Measurements from ENCODE around the gene PRDM7. TPM values are rescaled to one million over a fixed set of nuclear protein-coding genes. Genes with fewer than 3 reads are reported as not detected.

PRDM7 gene
- total and polyA plus RNA-seq, 9 donors = 0.19 TPM; not detected in 8

DNA sequence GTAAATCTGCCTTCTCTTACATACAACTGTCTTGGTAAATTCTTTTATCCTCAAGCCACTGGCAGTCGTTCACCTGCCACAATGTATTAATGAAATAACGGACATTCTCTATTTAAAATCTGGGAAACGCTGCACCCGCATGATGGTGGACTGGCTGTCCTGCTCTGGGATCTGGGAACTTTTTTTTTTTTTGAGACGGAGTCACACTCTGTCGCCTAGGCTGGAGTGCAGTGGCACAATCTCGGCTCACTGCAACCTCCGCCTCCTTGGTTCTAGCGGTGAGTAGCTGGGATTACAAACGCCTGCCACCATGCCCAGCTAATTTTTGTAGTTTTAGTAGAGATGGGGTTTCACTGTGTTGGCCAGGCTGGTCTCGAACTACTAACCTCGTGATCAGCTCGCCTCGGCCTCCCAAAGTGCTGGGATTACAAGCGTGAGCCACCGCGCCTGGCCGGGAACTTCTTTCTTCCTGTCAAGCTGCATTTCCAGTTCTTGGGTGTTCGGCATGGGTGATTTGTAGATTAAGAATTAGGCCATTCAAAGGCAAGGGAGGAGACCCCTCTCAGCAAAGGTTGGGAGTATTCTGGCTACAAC lies 28.3 kb downstream of the PRDM7 start:
- peaks cover 15% of the 10 kb centered on the region for H3K4me1 ChIP-seq (ENCODE audit: control insufficient read depth, insufficient read depth, low read length)
- peaks cover 13% of the 10 kb centered on the region for H3K27me3 ChIP-seq (ENCODE audit: control insufficient read depth, insufficient read depth, low read length)
- 86% methylated on average over 7 of the region's 19 CpGs for WGBS (ENCODE audit: insufficient coverage)
- no peak for DNase-seq
- peaks cover 5% of the 10 kb centered on the region for H3K36me3 ChIP-seq (ENCODE audit: control insufficient read depth, insufficient read depth, low read length)
- no peak overlapping the region for H3K4me3 ChIP-seq (ENCODE audit: low read length)
- H3K9me3 ChIP-seq (replicated peaks; ENCODE audit: control insufficient read depth, low read depth, low read length) = no peaks in the 10 kb centered on the region
- no peak overlapping the region for H3K27ac ChIP-seq (ENCODE audit: low read length)

DNA sequence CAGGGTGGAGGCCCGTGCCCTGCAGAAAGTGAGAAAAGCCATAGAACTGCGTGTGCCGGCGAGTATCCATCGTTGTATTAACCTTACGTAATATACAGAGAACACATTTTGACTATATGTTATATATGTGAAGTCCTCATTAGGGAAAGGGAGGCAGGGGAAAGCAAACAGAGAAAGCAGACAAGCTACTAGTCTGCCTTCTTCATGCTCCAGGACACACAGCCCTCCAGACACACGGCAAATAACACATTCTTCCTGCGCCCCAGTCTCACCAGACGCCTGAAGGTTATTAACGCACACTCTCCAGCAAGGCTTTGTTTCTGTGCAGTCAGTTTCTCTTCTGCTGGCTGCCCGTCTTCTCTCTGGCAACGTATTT lies 28.8 kb downstream of the PRDM7 start:
- Histone ChIP-seq H3K27me3 (ENCODE audit: control insufficient read depth, insufficient read depth, low read length) (peaks cover 13% of the 10 kb centered on the region), H3K36me3 (ENCODE audit: control insufficient read depth, insufficient read depth, low read length) (peaks cover 10% of the 10 kb centered on the region), H3K4me3 (ENCODE audit: low read length) (no peak overlapping the region), H3K4me1 (ENCODE audit: control insufficient read depth, insufficient read depth, low read length) (peaks cover 15% of the 10 kb centered on the region), H3K27ac (ENCODE audit: low read length) (no peak overlapping the region), H3K9me3 (replicated peaks; ENCODE audit: control insufficient read depth, low read depth, low read length) (no peaks in the 10 kb centered on the region)
- 35% methylated on average over 6 of the region's 12 CpGs for WGBS (ENCODE audit: insufficient coverage)
- no peak for DNase-seq

DNA sequence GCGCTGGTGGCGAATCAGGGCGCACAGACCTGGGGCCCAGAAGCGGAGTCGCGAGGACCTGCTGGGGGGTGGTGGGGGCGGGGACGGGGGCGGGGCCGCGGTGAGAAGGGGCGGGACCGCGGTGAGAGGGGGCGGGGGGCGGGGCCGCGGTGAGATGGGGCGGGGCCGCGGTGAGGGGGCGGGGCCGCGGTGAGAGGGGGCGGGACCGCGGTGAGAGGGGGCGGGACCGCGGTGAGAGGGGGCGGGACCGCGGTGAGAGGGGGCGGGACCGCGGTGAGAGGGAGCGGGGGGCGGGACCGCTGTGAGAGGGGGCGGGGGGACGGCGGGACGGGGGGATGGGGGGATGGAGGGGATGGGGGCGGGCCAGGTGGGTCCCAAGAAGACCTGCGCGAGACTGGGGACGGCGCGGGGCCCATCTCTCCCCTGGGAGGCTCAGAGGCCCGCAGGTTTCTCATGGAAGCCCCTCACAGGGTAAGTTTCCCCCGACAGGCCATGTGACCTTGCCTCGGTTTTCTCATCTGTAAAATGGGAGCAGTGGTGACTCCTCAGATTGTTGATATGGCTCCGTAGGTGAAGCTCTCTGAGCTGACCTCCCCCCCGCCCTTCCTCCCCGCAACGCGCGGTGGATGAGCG lies 29.3 kb downstream of the PRDM7 start:
- Histone ChIP-seq H3K4me3 (ENCODE audit: low read length) (peak overlapping the region; percentile 26), H3K27me3 (ENCODE audit: control insufficient read depth, insufficient read depth, low read length) (peaks cover 13% of the 10 kb centered on the region), H3K9me3 (replicated peaks; ENCODE audit: control insufficient read depth, low read depth, low read length) (no peaks in the 10 kb centered on the region), H3K27ac (ENCODE audit: low read length) (no peak overlapping the region), H3K4me1 (ENCODE audit: control insufficient read depth, insufficient read depth, low read length) (peaks cover 15% of the 10 kb centered on the region), H3K36me3 (ENCODE audit: control insufficient read depth, insufficient read depth, low read length) (peaks cover 15% of the 10 kb centered on the region)
- DNase-seq = no peak
- WGBS (ENCODE audit: insufficient coverage) = 35% methylated on average over 7 of the region's 59 CpGs

DNA sequence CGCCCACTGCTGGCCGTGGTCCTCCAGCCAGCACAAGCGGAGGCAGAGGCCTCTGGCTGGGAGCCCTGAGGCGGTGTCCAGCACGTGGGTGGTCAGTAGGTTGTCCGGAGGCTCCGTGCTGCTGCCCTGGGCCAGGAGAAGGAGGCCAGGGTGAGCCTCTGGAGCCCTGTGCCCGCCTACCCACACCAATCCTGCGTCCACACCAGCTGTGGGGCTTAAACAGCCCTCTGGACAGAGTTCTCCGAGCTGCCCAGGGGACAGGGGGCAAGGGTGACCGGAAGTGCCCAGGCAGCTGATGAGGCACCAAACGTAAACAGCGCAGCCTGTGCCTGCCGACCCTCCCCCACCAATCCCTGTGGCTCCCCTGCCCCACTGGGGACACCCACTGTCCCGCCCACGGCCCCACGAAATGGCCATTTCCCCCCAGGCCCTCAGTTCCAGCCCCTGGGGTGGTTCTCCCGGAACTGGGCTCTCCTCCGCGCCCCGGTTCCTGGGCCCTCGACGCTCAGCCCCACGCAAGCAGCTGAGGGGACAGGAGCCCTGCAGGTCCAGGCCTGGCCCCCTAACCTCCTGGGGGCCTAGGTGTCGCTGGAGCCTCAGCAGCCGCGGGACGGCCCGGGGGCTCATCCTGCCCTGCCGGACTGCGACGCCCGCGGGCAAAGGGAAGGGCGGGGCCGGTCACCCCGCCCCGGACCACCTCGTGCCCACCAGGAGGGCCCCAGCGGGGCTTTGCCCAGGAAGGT lies 30.0 kb downstream of the PRDM7 start:
- under 1% methylated on average over 23 of the region's 40 CpGs for WGBS (ENCODE audit: insufficient coverage)
- H3K27ac ChIP-seq (ENCODE audit: low read length) = no peak overlapping the region

DNA sequence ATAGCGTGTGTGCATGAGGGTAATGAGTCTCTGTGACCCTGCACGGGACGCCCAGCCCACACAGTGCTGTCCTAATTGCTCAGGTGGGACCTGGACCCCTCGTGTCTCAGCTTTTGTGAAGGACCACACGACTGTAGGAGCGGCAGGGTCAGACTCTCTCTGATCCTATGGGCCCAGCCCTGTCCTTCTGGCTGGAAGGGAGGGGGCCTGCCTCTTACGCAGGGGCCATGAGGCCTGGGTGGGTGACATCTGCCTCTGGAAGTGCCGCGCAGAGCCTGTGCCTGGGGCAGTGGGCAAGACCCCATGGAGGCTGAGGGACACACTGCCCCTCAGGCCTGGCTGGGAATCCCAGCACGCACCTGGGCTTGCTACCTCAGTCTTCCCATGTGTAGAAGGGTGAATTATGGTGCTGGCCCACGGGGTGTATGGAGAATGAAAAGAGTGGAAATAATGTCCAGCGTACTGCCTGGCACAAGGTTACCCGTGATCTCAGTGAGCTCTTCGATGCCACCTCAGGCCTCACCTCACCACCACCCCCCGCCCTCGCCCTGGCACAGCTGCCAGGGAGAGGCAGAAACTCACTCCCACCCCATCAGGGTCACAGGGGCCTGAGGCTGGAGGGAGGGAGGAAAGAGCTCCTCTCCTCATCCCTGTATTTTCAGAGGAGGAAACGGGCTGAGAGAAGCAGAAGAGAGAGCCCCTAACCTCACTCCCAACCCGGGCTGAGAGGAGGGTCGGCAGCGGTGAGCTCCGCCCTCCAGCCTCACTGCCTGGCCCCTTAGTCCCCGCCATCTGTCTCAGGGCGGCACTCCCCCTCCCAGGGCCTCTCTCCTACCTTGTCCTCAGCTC lies 30.8 kb downstream of the PRDM7 start:
- no peak overlapping the region for H3K27ac ChIP-seq (ENCODE audit: low read length)
- peak overlapping the region; percentile 26 for H3K4me3 ChIP-seq (ENCODE audit: low read length)
- DNase-seq = no peak
- H3K36me3 ChIP-seq (ENCODE audit: control insufficient read depth, insufficient read depth, low read length) = peaks cover 27% of the 10 kb centered on the region
- H3K4me1 ChIP-seq (ENCODE audit: control insufficient read depth, insufficient read depth, low read length) = peaks cover 15% of the 10 kb centered on the region
- H3K9me3 ChIP-seq (replicated peaks; ENCODE audit: control insufficient read depth, low read depth, low read length) = no peaks in the 10 kb centered on the region
- 46% methylated on average over 13 of the region's 23 CpGs for WGBS (ENCODE audit: insufficient coverage)
- H3K27me3 ChIP-seq (ENCODE audit: control insufficient read depth, insufficient read depth, low read length) = peaks cover 13% of the 10 kb centered on the region

More for the DNA sequence above, 30.0 kb downstream of the PRDM7 start:
- peak; percentile 79 for DNase-seq
- Histone ChIP-seq H3K27me3 (ENCODE audit: control insufficient read depth, insufficient read depth, low read length) (peaks cover 13% of the 10 kb centered on the region), H3K4me1 (ENCODE audit: control insufficient read depth, insufficient read depth, low read length) (peaks cover 15% of the 10 kb centered on the region), H3K4me3 (ENCODE audit: low read length) (peak overlapping the region; percentile 26), H3K9me3 (replicated peaks; ENCODE audit: control insufficient read depth, low read depth, low read length) (no peaks in the 10 kb centered on the region), H3K36me3 (ENCODE audit: control insufficient read depth, insufficient read depth, low read length) (peaks cover 22% of the 10 kb centered on the region)

DNA sequence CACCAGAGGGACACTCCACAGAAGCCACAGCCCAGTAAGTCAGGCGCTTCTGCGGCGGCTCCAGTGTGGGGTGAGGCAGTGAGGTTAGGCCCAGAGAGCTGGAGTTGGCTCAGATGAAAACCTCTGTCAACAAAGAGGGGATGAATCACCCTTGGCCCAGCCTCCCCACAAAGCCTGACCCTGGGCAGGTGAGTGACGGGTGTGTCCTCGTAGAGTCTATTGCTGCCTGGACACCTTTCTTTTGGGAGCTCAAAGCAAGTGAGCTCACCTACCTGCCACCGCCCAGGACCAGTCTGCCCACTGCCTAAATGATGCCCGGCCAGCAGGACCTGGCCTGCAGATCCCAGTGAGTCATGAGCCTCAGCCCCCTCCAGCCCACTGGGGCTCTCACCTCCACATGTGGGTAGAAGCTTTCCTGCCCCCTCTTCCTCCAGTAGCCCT lies 33.0 kb downstream of the PRDM7 start:
- DNase-seq = no peak
- no peak overlapping the region for H3K4me3 ChIP-seq (ENCODE audit: low read length)
- no peak overlapping the region for H3K27ac ChIP-seq (ENCODE audit: low read length)
- peaks cover 46% of the 10 kb centered on the region for H3K36me3 ChIP-seq (ENCODE audit: control insufficient read depth, insufficient read depth, low read length)
- H3K27me3 ChIP-seq (ENCODE audit: control insufficient read depth, insufficient read depth, low read length) = peaks cover 13% of the 10 kb centered on the region
- H3K4me1 ChIP-seq (ENCODE audit: control insufficient read depth, insufficient read depth, low read length) = peaks cover 15% of the 10 kb centered on the region
- 83% methylated on average over 7 of the region's 7 CpGs for WGBS (ENCODE audit: insufficient coverage)
- H3K9me3 ChIP-seq (replicated peaks; ENCODE audit: control insufficient read depth, low read depth, low read length) = no peaks in the 10 kb centered on the region

DNA sequence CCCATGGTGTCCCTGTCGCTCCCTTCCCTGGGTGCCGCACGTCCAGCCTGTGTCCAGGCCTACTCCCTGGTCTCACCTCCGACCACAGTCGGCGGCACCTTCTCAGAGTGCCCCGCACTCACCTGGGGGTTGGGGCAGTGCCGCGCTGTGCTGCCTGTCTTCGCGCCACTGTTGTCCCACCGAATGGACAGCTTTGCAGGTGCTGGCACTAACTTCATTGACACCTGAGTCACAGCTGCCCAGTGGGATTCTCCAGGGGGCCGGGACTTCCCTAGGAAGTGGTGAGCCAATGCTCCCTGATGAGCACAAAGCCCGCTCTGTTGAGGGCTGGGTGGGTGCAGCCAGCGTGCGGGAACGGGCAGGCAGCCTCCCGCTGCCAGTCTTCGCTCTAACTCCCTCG lies 33.6 kb downstream of the PRDM7 start:
- no peak overlapping the region for H3K27ac ChIP-seq (ENCODE audit: low read length)
- DNase-seq = no peak
- 94% methylated on average over 19 of the region's 20 CpGs for WGBS (ENCODE audit: insufficient coverage)
- no peak overlapping the region for H3K4me3 ChIP-seq (ENCODE audit: low read length)
- H3K9me3 ChIP-seq (replicated peaks; ENCODE audit: control insufficient read depth, low read depth, low read length) = no peaks in the 10 kb centered on the region
- peaks cover 13% of the 10 kb centered on the region for H3K27me3 ChIP-seq (ENCODE audit: control insufficient read depth, insufficient read depth, low read length)
- peaks cover 51% of the 10 kb centered on the region for H3K36me3 ChIP-seq (ENCODE audit: control insufficient read depth, insufficient read depth, low read length)
- peaks cover 15% of the 10 kb centered on the region for H3K4me1 ChIP-seq (ENCODE audit: control insufficient read depth, insufficient read depth, low read length)

DNA sequence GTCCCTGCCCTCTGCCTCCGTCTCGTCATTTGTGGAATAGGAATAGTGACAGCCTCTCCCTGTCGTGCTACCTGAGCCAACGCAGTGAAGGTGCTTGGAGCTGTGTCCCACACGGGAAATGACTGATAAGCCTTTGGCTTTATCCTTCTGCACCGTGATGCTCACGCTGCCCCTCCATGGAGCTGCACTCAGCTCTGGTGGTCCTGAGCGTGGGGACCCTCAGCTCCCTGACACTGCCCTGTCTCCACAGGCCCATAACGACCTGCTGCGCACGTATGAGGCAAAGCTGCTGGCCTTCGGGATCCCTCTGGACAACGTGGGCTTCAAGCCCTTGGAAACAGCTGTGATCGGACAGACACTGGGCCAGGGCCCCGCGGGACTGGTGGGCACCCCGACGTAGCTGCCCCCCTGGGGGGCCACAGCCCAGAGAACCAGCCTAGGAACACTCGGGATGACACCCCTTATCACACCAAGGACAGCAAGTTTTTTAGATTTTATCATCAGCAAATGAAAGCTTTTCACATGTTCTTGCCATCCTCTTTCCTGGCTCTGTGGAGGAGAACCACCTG lies 34.1 kb downstream of the PRDM7 start:
- peaks cover 15% of the 10 kb centered on the region for H3K4me1 ChIP-seq (ENCODE audit: control insufficient read depth, insufficient read depth, low read length)
- no peak for DNase-seq
- peaks cover 56% of the 10 kb centered on the region for H3K36me3 ChIP-seq (ENCODE audit: control insufficient read depth, insufficient read depth, low read length)
- H3K27ac ChIP-seq (ENCODE audit: low read length) = no peak overlapping the region
- WGBS (ENCODE audit: insufficient coverage) = 81% methylated on average over 19 of the region's 19 CpGs
- no peaks in the 10 kb centered on the region for H3K9me3 ChIP-seq (replicated peaks; ENCODE audit: control insufficient read depth, low read depth, low read length)
- H3K4me3 ChIP-seq (ENCODE audit: low read length) = no peak overlapping the region
- H3K27me3 ChIP-seq (ENCODE audit: control insufficient read depth, insufficient read depth, low read length) = peaks cover 13% of the 10 kb centered on the region

DNA sequence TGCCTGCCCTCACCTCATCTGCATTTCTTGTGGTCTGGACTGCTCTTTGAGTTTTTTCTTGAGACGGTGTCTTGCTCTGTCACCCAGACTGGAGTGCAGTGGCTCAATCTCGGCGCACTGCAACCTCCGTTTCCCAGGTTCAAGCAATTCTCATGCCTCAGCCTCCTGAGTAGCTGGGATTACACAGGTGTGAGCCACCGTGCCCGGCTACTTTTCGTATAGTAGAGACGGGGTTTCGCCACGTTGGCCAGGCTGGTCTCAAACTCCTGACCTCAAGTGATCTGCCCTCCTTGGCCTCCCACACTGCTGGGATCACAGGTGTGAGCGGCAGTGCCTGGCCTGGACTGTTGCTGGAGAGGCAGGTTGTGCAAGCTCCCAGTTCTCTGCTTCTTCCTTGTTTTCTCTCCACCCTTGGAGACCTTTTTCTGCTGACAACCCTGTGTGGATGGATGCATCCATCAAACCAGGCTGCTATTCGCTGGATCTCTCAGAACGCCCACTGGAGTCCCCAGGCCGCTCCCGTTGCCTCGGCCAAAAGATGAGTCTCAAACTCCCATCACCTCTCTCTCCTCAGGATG lies 35.1 kb downstream of the PRDM7 start:
- Histone ChIP-seq H3K36me3 (ENCODE audit: control insufficient read depth, insufficient read depth, low read length) (peaks cover 67% of the 10 kb centered on the region), H3K4me3 (ENCODE audit: low read length) (no peak overlapping the region), H3K9me3 (replicated peaks; ENCODE audit: control insufficient read depth, low read depth, low read length) (no peaks in the 10 kb centered on the region), H3K27ac (ENCODE audit: low read length) (no peak overlapping the region), H3K27me3 (ENCODE audit: control insufficient read depth, insufficient read depth, low read length) (peaks cover 10% of the 10 kb centered on the region), H3K4me1 (ENCODE audit: control insufficient read depth, insufficient read depth, low read length) (peaks cover 10% of the 10 kb centered on the region)
- 88% methylated on average over 14 of the region's 16 CpGs for WGBS (ENCODE audit: insufficient coverage)
- DNase-seq = no peak

Measured in muscle of leg (tissue), 11 donors.